K562 treated with DMSO at 1 percent for 24 hours (cell line): ENCODE data around the gene MTREX. TPM values are rescaled to one million over a fixed set of nuclear protein-coding genes. Genes with fewer than 3 reads are reported as not detected.

Experiments used
- total RNA-seq: library from RNA; unstranded; fragments of 300-600 nt; gene quantifications from 2 replicates; pipeline ENCODE4 v1.2.3, GENCODE V29; 2022; ENCODE audit warnings: low read depth; ENCODE audit not compliant: insufficient read depth

The MTREX gene
- 28.5 and 44.4 TPM in 2 replicates for total RNA-seq

DNA sequence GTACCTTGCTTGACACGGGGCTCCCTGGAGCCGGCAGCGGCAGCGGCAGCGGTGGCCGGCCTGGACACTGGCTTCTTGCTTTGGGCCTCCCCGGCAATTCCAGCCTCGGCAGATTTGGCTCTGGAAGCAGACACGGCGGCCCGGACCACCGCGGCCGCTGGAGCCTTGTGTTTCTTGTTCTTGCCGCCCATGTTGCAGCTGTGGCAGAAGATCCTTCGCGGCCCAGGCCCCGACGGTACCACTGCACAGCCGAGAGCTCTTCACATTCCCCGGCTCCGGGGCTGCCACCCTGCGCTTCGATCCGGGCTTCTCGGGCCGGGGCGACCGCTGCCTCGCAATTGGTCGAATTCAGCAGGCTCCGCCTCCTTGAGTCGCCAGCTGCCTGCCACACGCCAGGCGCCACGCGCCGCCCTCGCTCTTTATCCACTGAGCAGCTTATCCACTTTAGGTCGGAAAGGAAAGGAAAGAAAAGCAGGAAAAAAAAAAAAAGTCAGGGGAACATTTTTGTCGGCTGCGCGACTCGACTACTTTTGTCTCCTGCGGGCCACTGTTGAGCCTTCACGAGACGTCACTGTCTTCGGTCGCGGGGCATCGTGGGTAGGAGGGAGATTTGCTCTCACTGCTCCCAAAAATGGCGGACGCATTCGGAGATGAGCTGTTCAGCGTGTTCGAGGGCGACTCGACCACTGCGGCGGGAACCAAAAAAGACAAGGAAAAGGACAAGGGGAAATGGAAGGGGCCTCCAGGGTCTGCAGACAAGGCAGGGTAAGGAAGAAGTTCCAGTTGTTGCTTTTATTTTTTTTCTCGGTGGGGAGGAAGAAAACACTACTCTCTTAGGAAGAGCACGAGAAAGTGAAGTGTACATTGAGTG lies at the start of gene MTREX, which contains the start of gene DHX29:
Gene MTREX (plus strand): TSS at position 607 of the 871 bp plus-strand sequence. CDS start 25 bp downstream, at position 632.
Gene DHX29 (minus strand): TSS at position 312 of the 871 bp plus-strand sequence. CDS start 121 bp downstream, at position 191.

Other genes with a start within 250 kb of the MTREX start
- gene GZMA, start 205.3 kb upstream of the MTREX start, total RNA-seq = not detected in 2 replicates
- gene GPX8, start 147.8 kb upstream of the MTREX start, total RNA-seq = 1.2 and 1.6 TPM in 2 replicates
- not detected in 2 replicates for gene CDC20B, start 134.8 kb upstream of the MTREX start, total RNA-seq
- gene MCIDAS, start 80.7 kb upstream of the MTREX start, total RNA-seq = 1.0 and 1.1 TPM in 2 replicates
- 3.6 and 4.7 TPM in 2 replicates for gene CCNO, start 74.4 kb upstream of the MTREX start, total RNA-seq
- 13.3 and 17.2 TPM in 2 replicates for gene DHX29, start 295 bp upstream of the MTREX start, total RNA-seq
- 0.76 TPM in 1 of 2 replicates, not detected in the other for gene PLPP1, start 227.0 kb downstream of the MTREX start, total RNA-seq